Left lung (tissue), 10 donors: ENCODE measurements around the gene ITPRIPL2. TPM values are rescaled to one million over a fixed set of nuclear protein-coding genes. Genes with fewer than 3 reads are reported as not detected.
A peak's percentile ranks its signal among the peaks of the same experiment; 100 is the strongest.

Source experiments
- ATAC-seq: fragments of 200-7000 bp; cut with Tn5 transposase; one replicate; pipeline ENCODE4 v1.9.1; 2020; ENCODE audit warnings: moderate library complexity
- DNase-seq, 4 donors: peaks; one replicate each; pipeline ENCODE4 v3.0.0-alpha.2; 2013 to 2020
- H3K27ac ChIP-seq, 2 donors: fragments of 200-600 bp; sonication (generic) in 1 of 2; one replicate each; pipeline versions ENCODE4 v1.5.0 to v1.8.0; 2020 to 2021
- H3K27me3 ChIP-seq, 2 donors: fragments of 200-600 bp; sonication (generic) in 1 of 2; one replicate each; pipeline versions ENCODE4 v1.5.0 to v1.8.0; 2020 to 2021
- H3K36me3 ChIP-seq, 2 donors: fragments of 200-600 bp; sonication (generic) in 1 of 2; one replicate each; pipeline versions ENCODE4 v1.5.0 to v1.8.0; 2020 to 2021
- H3K4me1 ChIP-seq, 2 donors: fragments of 200-600 bp; one replicate each; pipeline ENCODE4 v1.8.0; 2021
- H3K4me3 ChIP-seq, 2 donors: fragments of 200-600 bp; sonication (generic) in 1 of 2; one replicate each; pipeline versions ENCODE4 v1.5.0 to v1.8.0; 2020 to 2021; ENCODE audit warnings: mild to moderate bottlenecking in 1 of 2
- H3K9me3 ChIP-seq, 2 donors: fragments of 200-600 bp; sonication (generic) in 1 of 2; one replicate each; pipeline versions ENCODE4 v1.5.0 to v1.8.0; 2020 to 2021
- CTCF ChIP-seq, 2 donors: fragments of 200-600 bp; sonication (generic) in 1 of 2; IDR thresholded peaks; one replicate each; pipeline versions ENCODE4 v1.5.0 to v1.8.0; 2021; ENCODE audit warnings: antibody characterized with exemption in 2 of 2
- intact Hi-C, 2 donors: fragments of 100-400 bp; cut with DNase I; formaldehyde crosslinking; loops; one replicate each; pipeline versions ENCODE4 v1.11.2 to v1.14.2; 2022
- polyA plus RNA-seq, 6 donors: library from polyadenylated mRNA; unstranded; fragments of 120-200 nt; gene quantifications; one replicate each; pipeline ENCODE4 v1.2.1, GENCODE V29; 2013; ENCODE audit not compliant: insufficient read length in 6 of 6
- total RNA-seq, 2 donors: library from RNA; stranded (reverse); fragmentation: NEBNext Ultra II Directional; extraction: Animal tissue kit (Norgen Biotek cat#: 25700); gene quantifications; one replicate each; pipeline ENCODE4 v1.2.1, GENCODE V29; 2021
- donor health status: DM: no; HTN: yes; CAD: no.
- donor health status: DM: no; HTN: no; CAD: no.

Gene ITPRIPL2
- total and polyA plus RNA-seq, 8 donors: 24.6 to 82.7 (median 32.4) TPM

GRCh38 chr16:19110537-19111360 is 3.0 kb upstream of the ITPRIPL2 start:
- no peak for ATAC-seq

GRCh38 chr16:19112099-19112407 is 1.7 kb upstream of the ITPRIPL2 start:
- H3K4me3 ChIP-seq: no peak overlapping the region
- TF ChIP-seq CTCF (IDR thresholded peaks at IDR 0.05): no peak
- no peak overlapping the region for H3K27ac ChIP-seq
- peaks cover 0 to 13% of the 10 kb centered on the region in 2 donors for H3K27me3 ChIP-seq
- ATAC-seq (no peak), DNase-seq (no peak)
- H3K9me3 ChIP-seq: no peaks in the 10 kb centered on the region
- H3K36me3 ChIP-seq: peaks cover 0 to 20% of the 10 kb centered on the region in 2 donors
- peaks cover 37 to 50% of the 10 kb centered on the region in 2 donors for H3K4me1 ChIP-seq
- intact Hi-C loops: no loop called here

More at GRCh38 chr16:19110537-19111360, 3.0 kb upstream of the ITPRIPL2 start:
- no peak for DNase-seq
- H3K27ac ChIP-seq: no peak overlapping the region
- peaks cover 0 to 10% of the 10 kb centered on the region in 2 donors for H3K36me3 ChIP-seq
- H3K4me1 ChIP-seq: peaks cover 33 to 41% of the 10 kb centered on the region in 2 donors
- intact Hi-C loops: no loop called here
- H3K27me3 ChIP-seq: peaks cover 0 to 13% of the 10 kb centered on the region in 2 donors
- no peak for TF ChIP-seq CTCF (IDR thresholded peaks at IDR 0.05)
- no peaks in the 10 kb centered on the region for H3K9me3 ChIP-seq
- H3K4me3 ChIP-seq: no peak overlapping the region

- H3K36me3 ChIP-seq: peaks cover 0 to 20% of the 10 kb centered on the region in 2 donors
- TF ChIP-seq CTCF (IDR thresholded peaks at IDR 0.05): peak in 1 of 2 donors; percentile 54
- no peaks in the 10 kb centered on the region for H3K9me3 ChIP-seq
- intact Hi-C loops: no loop called here
- peaks cover 0 to 13% of the 10 kb centered on the region in 2 donors for H3K27me3 ChIP-seq
- peak overlapping the region; percentile 81 to 82 for H3K4me3 ChIP-seq
- peak; percentile 67 to 85 (median 72) for DNase-seq
- ATAC-seq: peak; percentile 30
- peak overlapping the region; percentile 91 to 97 for H3K27ac ChIP-seq
- H3K4me1 ChIP-seq: peaks cover 51 to 64% of the 10 kb centered on the region in 2 donors
Measured at GRCh38 chr16:19114359-19115147, 789 bp downstream of the ITPRIPL2 start.

GRCh38 chr16:19115148-19116021 is 1.6 kb downstream of the ITPRIPL2 start:
- H3K36me3 ChIP-seq: peaks cover 0 to 26% of the 10 kb centered on the region in 2 donors
- intact Hi-C loops: no loop called here
- H3K27ac ChIP-seq: peak overlapping the region; percentile 91 to 97
- peak overlapping the region; percentile 81 to 82 for H3K4me3 ChIP-seq
- H3K27me3 ChIP-seq: peaks cover 0 to 13% of the 10 kb centered on the region in 2 donors
- no peaks in the 10 kb centered on the region for H3K9me3 ChIP-seq
- peaks cover 57 to 72% of the 10 kb centered on the region in 2 donors for H3K4me1 ChIP-seq
- peak in 1 of 2 donors; percentile 23 for TF ChIP-seq CTCF (IDR thresholded peaks at IDR 0.05)
- peak in 2 of 4 donors; percentile 39 to 76 for DNase-seq
- no peak for ATAC-seq
